GM21528 (cell line): Measurements from ENCODE around the gene LUZP1.

Experiments
- ATAC-seq: cut with Tn5 transposase; IDR thresholded peaks from one replicate; pipeline ENCODE4 v1.9.1; 2021; ENCODE audit warnings: mild to moderate bottlenecking, moderate library complexity; ENCODE audit not compliant: unreplicated experiment, low FRiP score

Gene LUZP1

DNA sequence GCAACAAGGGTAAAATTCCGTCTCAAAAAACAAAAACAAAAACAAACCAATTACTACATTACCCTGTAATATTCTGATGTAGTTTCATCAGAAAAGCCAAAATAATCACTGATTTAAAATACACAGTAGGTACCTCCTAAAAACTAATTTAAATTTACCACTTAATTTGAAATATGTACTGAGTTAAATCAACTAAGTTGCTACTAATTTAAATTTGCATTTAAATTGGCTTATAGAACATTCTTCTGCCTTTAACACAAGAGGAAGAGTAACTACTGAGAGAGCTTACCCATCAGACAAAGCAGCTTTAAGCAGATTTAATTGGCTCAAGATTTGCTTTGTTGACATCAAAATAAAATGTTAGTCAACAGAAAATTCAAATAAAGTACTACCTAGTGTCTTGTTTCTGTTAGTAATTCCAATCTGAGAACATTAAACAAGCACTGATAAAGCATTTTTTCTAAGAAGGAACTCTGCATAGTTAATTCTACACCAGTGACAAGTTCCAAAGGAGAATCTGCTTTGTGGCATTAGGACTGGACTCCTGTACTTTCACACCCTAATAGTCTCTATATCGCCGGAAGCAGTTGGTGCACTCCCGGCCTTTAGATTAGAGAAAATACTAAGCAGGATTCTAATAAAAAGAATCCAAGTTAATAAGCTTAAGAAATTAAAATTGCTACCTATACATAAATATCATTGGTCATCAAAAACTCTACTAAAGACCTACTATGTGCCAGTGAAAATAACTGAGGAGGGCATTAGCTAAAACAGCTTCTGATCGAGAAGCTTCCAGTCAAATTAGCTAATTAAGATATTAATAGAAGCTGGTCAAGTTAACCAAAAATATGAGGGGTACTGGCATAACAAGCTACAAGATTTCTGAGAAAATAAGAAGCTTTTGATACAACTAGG is 8.4 kb downstream of the LUZP1 start:
- ATAC-seq, result no peak

DNA sequence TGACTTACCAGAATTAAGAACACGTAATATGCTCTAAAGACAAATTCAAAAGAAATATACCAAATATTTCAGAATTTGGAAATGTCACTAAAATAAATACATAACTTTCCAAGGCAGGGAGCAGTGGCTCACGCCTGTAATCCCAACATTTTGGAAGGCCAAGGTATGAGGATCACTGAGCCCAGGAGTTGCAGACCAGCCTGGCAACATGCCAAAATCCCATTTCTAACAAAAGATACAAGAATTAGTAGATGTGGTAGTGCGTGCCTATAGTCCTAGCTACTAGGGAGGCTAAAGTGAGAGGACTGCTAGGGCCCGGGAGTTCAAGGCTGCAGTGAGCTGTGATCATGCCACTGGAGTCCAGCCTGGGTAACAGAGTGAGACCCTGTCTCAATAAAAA is 11.7 kb downstream of the LUZP1 start:
- no peak for ATAC-seq

DNA sequence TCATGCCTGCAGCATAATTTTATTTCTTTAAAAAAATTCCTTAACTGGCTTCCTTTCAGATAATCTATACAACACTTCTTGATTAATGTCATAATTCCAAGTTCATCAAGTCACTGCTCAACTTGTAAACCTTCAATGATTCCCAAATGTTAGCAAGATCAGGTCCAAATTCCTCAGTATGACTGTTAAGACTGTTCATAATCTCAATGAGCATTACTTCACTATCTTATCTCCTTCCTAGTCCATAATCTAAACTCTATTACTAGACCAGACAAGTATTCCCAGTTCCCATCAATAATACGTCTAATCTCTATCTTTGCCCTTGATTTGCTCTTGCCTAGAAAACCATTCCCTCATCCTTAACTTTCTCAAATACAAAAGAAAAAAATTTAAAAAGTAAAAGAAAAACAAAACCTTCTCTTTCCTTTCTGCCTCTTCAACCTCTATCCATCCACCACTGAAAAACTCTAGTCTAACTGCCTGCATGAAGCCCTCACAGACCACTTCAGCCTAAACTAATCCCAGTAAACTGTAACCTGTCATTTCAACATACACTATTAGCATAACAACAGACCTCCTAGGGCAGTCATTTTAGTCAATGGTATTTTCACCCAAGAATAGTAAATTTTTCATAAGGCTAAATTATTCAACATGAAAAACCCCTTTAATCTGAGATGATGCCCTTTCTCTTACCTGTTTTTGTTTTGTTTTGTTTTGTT is 15.5 kb downstream of the LUZP1 start:
- no peak for ATAC-seq

DNA sequence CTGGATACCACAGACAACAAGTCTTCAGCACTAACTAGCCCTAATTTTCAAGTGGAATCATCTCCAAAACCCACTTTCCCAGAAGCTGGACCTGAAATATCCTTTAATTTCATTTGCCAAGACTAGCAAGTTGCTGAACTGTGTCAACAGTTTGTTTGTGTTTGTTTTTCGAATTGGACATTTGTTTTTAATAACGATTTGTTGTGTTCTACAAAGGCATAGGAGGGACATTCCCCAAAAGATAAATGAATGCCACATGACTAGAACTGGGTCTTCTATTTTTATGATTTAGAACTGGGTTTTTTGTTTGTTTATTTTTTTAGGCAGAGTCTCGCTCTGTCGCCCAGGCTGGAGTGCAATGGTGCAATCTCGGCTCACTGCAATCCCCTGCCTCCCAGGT is 17.9 kb downstream of the LUZP1 start:
- ATAC-seq, result no peak

DNA sequence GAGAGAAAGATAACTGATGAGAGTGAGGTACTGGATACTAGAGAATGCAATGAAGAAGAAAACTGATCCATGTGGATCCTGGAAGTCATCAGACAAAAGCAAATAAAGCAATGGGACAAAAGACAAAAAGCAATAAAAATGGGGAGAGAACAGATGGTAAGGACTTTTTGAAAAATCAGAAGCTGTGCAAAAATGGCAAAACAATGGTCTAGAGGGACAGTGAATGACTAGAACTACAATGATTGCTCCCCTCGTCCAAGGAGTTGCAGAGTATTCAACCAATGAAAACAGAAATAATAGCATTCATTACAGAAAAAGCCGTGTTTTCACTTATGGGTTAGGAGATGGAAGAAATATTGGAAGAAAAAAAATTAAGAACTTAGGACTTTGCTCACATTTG is 18.5 kb downstream of the LUZP1 start:
- ATAC-seq, result no peak

DNA sequence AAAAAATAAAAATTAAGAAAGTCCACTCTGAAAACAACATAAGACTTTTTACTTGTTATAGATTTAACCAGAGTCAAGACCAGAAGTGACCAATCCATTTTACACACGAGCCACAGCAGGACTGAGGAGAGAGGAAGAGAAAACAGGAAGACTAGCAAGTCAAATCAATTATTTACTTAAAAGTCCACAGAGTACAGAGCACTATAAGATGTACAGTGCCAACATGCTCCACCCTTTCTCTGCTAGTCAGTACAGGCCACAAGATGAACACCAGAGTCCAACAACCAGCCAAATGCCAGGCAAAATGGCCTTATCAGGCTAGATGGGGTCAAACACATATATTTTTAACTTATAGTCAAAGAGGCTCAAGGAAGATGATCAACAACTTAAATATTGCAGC is 19.5 kb downstream of the LUZP1 start:
- no peak for ATAC-seq

DNA sequence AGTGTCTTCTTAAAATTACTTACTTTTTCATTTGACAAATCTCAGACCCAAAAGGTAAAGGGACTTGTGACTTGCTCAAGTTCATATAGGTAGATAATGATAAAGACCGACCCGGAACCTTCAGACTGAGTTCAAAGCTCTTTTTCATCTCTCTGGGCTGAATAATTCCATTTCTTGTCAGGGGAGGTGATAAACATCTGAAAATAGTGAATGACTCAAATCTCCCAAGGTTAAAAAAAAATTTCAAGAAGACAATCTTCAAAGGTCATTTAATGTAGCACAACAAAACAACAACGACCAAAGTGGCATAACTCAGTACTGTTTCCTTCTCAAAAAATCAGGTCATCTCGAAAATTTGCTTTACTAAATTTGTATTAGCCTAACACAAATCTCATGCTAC is 20.6 kb downstream of the LUZP1 start:
- no peak for ATAC-seq

DNA sequence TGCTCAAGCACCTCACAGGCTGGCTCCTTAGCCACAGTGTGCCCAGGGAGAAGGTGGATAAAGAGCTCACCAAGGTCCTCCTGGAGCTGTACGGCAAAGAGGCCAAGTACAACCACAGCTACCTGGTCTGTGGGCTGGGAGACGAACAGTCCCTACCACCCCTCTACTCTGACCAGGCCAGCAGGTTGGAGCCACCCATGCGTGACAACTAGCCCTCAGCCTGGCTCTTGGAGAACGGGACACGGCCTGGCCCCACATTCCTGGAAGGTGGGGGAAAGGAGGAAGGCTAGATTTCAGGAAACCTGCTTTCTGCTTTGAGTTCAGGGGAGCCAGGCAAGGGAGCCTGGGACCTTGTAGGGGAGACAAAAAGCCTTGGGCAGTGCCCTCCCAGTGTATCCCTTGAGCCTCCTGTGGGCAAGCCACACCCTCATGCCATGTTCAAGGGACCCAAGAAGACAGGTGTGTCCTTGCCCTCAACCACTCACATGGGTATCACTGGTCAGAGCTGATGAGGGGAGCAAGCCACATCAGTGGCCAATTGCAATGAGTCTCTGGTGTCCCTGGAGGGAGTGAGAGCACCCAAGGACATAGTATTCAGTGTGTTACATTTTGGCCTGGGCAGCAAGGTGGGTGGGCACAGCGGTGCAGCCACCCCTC is 27.6 kb downstream of the LUZP1 start:
- no peak for ATAC-seq

DNA sequence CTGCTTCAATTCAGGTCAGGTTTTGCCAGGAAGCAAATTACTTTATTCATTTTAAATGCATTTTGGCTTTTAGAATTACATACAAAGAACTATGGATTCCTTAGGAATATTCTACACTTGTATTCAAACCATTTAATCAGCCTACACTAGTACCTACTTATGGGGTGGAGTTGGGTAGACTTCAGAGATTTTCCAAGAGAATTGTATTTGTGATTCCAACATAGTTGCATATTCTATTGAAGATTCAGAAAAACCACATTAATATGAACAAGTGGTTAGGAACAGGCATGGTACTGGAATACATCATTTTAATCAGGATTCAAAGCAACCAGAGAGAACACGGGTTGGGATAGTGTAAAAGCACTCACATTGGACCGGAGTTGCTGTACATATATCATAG is 33.4 kb downstream of the LUZP1 start:
- no peak for ATAC-seq

DNA sequence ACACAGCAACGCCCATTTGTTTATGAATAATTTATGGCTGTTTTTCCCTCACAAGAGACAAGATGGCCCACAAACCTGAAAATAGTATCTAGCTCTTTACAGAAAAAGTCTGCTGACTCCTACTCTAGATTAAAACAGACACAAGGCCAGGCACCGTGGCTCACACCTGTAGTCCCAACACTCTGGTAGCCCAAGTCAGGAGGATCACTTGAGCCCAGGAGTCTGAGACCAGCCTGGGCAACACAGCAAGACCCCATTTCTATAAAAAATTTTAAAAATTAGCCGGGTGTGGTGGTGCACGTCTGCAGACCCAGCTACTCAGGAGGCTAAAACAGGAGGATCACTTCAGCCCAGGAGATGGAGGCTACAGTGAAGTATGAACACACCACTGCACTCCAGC is 34.6 kb downstream of the LUZP1 start:
- ATAC-seq, result no peak

DNA sequence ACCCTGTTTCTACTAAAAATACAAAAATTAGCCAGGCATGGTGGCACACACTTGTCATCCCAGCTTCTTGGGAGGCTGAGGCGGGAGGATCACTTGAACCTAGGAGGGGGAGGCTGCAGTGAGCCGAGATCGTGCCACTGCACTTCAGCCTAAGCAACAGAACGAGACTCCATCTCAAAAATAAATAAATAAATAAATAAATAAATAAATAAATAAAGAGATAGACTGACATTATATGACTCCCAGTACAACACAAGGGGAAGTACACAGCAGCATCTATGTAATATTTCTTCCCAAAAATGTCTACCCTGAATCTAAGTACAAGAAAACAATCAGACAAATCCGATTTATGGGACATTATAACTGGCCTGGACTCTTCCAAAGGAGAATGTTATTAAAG is 35.1 kb downstream of the LUZP1 start:
- no peak for ATAC-seq

DNA sequence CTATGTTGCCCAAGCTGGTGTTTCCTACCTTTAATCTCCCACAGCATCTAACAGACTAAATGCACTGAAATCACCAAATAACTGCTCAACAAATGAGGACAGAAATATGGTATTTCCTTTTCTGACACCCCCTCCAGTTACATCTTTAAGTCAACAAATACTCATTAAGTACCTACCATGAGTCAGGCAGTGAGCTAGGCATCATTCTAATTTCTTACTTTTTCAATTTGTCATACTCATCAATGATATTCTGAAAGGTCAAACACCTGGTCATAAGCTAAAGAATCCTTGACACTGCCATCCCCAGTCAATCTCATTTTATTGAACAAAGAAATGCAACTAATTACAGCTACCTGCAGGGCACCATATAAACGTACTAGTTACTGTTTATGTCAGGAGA is 36.6 kb downstream of the LUZP1 start:
- no peak for ATAC-seq

DNA sequence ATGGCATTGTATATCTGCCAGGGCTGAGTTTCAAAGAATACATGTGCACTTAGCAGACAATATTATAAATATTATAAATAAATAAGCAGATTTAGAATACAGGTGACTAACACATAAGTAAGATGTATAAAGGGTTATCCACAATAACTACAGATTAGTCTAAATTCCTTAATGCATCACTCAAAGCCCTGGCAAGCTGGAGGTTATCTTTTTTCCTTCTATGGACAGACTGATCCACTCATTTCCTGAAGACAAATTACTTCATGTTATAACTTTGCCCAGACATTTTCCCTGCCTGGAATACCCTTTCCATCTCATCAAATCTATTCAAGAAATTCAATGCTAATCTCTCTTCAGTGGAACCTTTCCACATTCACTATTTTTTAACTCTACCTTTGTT is 38.8 kb downstream of the LUZP1 start:
- no peak for ATAC-seq

DNA sequence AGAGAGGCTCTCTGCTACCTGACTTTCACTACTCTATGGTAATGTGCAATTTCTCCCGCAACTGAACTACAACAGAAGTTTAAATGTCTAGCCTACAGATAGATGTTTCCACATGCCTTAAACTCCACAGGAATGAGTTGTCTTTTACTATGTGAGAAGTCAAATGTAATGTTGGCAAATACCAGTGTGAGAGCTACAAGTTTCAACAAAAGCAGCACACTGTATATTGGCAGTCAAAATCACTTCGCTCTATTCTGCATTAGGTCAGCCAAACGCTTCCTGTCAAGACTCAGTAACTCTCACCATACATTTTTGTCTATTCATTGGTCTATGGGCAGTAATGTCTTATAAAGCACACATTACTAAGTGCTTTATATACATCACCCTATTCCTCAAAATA is 41.9 kb downstream of the LUZP1 start:
- ATAC-seq, result no peak

DNA sequence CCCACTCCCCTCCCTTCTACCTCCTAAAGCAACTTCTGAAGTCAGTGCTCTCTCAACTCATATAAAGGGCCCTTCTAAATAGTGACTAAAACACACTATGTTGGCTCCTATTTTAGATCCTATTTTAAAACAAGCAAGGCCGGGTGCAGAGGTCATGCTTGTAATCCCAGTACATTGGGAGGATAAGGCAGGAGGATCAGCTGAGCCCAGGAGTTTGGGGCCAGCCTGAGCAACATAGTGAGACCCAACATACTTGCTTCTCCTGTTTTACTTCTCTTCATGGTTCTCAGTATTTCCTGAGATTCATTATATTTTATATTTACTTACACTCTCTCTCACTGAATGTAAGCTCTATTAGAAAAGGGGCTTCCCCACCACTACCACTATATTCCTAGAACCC is 42.5 kb downstream of the LUZP1 start:
- no peak for ATAC-seq

DNA sequence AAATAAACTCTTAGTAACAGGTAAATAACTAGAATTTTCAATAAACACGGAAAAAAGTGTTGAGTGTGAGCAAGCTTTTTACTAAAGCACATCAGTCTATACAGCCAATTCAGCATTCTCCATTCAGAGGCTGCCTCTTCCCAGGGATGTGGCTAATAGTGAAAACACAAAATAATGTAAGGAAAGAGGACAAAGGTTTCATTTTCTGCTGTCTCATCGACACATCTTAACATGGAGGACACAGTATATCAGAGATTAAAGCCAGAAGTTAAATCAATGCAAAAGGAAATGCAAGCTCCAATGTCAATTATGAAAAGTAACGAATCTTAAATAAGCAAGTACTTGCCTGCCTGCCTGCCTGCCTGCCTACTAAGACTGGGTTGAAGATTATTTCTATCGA is 43.2 kb downstream of the LUZP1 start:
- no peak for ATAC-seq

DNA sequence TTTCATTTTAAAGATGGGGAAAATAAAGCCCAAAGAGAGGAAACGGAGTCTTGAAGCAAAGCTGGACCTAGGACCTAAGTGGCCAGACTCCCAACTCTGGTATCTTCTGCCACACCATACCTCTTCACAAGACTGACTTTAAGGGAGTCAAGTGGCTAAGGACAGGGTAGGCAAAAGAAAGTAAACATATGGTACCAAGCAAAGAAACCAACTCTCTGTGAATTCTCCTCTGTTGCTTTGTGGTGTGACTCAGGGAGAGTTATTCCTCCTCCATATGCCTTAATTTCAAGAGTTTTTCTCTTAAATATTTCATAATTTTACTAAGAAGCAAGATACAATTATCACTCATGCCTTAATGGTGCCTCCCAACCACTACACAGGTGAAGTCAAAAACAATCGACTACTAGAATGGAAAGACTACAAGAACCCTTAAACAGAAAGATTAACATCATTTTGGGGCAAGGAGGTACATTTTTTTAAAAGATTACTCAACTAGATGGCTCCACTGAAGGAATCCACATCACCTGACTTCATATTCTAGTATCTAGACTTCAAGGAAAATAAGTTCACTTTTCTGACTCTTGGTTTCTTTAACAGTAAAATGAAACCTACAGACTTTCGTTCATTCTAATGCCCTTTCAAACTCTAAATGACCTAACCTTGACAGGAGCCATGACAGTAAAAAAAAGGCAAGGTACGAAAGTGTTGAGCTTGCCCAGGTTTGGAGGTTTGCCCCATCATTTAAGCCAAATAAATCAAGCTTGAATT is 44.2 kb downstream of the LUZP1 start:
- ATAC-seq, result no peak

DNA sequence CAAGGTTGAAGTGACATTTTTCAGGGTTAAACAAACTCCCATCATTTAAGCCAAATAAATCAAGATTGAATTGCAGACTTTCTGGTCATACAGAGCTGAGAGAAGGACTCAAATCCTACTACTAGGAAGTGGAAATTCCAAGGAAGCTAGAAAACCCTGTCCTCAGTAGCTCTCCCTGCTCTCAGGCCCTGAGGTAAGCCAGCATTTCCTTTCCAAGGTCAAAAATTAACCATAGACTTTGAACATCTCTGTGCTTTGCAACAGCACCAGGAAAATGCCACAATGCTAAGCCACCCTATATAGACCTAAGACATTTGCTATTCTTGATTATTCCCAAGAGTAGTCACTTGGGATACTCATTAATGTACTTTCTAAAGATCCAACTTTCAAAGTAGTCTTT is 45.1 kb downstream of the LUZP1 start:
- no peak for ATAC-seq

DNA sequence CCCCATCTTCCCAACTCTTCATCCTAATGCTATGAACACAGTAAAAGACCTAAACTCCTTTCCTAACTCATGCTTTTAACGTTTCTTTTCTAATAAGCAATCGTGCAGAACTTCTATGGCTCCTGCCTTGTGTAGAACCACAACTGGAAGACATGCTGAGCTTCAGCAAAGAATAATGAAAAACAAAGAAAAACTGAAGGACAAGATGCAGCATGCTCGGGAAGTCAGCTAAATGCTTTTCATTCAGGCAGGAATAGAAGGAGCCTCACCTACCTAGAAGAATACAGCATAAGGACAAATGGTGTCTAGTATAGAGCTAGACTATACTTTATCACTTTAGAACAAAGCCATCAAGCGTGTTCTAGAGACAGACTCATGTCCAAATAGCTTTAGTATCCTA is 45.9 kb downstream of the LUZP1 start:
- no peak for ATAC-seq

DNA sequence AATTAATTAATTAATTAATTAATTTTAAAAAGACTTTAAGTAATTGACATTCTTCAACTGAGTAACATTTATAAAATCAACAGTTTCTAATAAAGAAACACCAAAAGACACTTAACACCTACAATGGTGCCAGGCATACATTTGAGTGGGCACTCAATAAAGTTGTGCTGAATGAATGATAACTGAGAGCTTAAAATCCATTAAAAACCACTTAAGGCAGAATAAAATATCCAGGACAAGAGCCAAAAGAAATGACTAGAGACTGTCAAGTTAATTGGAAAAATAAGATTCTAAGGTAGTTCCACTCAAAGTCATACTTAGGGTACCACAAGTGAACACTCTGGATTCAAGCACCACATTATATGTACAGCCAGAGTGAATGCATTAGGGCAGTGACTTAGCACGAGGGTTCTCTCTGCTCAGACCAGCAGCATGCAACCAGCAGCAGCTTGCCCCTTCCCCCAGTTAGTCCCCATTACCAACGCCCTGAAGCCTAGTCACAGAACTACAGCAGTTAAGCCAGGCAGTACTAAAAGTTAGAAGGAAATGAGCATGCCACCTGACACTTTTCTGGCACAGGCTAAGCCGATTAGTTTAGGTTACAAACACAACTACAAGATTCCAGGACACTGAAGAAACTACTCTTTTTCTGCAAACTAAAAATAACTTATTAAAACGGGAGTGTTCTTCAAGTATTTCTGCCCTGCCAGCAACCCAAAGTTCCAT is 46.5 kb downstream of the LUZP1 start:
- no peak for ATAC-seq
